Nucleus accumbens (tissue), 56 donors: ENCODE measurements around the gene DUS1L.

ENCODE experiments used
- DNase-seq, 56 donors: peaks; one replicate each; lab custom pipeline; 2025; lab: John Stamatoyannopoulos, UW

Gene DUS1L

DNA sequence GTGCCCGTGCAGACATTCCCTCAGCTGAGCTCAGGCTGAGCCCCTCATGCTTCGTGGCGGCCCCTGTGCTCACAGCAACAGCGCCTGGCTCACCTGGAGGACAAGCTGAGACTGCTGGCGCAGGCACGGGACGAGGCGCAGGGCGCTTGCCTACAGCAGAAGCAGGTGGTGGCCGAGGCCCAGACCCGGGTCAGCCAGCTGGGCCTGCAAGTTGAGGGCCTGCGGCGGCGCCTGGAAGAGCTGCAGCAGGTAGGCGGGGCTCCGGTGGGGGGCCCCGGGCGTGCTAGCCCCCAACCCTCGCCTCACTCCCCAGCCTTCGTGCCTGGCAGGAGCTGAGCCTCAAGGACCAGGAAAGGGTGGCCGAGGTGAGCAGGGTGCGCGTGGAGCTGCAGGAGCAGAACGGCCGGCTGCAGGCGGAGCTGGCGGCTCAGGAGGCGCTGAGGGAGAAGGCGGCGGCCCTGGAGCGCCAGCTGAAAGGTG is 35.6 kb downstream of the DUS1L start:
- no peak for DNase-seq

DNA sequence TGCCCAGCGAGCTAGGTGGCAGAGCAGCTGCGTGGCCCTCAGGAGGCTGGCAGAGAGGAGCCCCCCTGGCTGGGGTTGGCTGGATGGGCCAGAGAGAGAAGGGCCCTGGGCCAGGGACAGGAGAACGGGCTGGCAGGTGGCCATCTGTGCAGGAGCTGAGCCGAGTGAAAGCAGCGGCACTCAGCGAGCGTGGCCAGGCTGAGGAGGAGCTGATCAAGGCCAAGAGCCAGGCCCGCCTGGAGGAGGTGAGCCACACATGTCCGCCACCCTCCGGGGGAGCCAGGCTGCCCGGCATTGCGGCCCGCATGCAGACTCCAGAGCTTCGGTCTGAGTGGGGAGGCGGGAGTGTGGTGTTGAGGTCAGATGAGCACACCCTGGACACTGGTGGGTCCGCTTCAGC is 36.2 kb downstream of the DUS1L start:
- DNase-seq: no peak

DNA sequence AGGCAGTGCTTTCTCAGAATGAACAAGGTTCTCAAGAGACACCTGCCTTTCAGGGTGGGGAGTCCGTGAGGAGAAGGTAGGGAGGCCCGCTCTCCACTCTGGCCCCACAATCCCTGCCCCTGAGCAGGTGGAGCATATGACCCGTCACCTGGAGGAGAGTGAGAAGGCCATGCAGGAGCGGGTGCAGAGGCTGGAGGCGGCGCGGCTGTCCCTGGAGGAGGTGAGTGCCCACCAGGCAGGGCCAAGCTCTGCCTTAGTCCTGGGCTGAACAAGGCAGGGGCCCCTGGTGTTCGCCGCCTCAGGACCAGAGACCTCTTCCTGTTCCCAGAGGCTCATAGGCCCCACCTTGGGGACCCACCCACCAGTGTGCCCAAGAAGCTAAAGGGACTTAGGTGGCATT is 36.6 kb downstream of the DUS1L start:
- no peak for DNase-seq

DNA sequence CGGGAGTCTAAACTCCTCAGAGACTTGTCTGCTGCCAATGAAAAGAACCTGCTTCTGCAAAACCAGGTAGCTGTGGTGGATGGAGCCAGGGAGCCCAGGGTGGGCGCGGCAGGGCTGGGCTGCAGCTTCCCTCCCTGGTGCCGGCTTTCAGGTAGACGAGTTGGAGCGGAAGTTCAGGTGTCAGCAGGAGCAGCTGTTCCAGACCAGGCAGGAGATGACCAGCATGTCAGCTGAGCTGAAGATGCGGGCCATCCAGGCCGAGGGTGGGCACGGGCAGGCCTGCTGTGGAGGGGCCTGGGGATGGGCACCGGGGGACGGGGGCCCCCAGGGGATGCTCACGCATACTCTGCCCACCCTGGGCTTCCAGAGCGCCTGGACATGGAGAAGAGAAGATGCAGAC is 37.4 kb downstream of the DUS1L start:
- DNase-seq: no peak

DNA sequence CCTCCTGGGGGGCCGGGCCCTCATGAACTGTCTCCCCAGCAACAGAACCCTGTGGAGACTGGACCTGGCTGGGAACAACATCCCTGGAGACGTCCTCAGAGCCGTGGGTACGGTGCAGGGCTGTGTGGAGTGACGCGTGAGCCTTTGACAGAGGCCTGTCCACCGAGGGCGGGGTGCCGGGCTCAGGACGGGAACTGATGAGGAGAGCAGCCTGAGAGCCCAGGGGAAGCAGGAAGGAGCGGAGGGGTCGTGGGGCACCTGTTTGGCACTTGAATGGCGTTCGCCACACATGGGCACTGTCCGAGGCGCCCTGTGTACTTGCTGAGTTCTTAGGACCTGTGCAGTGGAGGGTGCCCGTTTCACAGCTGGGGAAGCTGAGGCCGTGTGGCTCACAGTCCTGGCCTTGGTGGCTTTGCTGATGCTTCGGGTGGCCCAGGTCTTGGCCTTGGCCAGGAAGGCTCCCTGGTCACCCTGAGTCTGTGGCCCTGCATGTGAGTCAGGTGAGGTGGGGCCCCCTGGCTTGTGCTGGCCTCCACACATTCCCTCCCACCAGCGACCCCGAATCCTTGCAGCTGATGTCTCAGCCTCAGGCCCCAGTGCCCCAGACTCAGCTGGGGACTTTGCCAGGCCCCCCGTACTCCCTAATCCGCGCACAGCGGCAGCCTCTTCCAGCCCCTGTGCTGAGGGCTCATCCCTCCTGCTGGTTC is 40.0 kb downstream of the DUS1L start:
- no peak for DNase-seq

DNA sequence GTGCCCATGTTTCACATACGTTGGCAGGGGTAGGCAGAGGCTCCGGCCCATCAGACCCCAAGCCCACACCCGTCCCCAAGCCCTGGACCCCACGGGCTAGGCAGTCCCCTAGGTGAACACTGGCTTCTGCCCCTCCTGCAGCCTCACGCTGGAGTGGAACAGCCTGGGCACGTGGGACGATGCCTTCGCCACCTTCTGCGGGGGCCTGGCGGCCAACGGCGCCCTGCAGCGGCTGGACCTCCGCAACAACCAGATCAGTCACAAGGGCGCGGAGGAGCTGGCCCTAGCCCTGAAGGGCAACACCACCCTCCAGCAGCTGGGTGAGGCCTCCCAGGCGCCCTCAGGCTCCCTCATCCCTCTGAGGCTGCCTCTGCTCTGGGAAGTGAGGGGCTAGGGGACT is 40.7 kb downstream of the DUS1L start:
- no peak for DNase-seq

DNA sequence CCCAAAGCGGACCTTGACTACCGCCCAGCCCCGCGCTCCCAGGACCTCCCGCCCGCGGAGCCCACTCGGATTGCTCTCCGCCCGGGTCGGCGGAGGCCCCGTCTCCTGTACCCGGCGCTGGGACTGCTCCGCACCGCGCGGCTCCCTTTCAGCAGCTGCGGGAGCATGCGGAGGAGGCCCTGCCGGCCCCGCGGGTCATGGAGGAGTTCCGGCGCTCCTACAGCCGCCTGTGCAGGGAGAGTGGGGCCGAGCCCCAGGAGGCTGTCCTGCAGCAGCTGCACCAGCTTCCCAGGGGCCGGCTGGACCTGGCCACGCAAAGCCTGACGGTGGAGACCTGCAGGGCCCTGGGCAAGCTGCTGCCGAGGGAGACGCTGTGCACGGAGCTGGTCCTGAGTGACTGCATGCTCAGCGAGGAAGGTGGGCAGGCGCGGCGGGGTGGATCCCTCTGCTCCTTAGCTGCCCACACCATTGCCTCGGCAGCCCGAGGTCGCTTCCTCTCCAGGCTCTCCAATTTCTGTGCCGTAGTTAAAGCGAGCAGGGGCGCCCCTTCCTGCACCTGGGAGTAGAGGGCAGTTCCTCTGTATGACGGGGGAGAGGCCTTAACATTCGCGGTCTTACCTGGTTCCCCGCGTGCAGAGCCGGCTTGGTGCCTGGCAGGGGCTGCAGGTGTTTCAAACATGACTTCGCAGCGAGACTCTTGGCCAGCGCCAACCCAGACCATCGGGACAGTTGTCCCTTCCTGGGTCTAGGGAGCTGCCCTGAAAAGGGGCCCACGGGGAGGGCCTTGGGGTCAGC is 42.0 kb downstream of the DUS1L start:
- peak in 1 of 56 donors; percentile 54 for DNase-seq

DNA sequence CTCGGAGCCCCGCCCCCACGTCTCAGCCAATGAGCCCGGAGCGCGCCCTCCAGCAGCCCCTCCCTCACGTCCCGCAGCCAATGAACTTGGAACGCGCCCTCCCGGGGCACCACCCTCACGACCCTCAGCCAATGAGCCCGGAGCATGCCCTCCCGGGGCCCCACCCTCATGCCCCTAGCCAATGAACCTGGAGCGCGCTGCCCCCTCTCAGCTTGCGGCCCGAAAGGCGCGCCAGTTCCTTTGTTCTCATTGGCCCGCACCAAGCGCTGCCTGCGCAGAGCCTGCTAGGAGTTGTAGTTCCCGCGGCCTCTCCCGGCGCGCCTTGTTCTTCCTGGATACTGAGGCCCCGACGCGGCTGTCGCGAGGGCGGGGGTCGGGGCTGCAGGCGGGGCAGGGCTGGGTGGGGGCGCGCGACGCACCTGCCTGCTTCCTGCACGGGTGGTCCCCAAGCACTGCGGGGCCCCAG is 42.6 kb downstream of the DUS1L start, which contains the start of gene LRRC45:
LRRC45 (plus strand) TSS at position 325 of the 466 bp plus-strand sequence. CDS start 339 bp downstream, outside the sequence.
- peak; percentile 95 to 100 (median 100) for DNase-seq

DNA sequence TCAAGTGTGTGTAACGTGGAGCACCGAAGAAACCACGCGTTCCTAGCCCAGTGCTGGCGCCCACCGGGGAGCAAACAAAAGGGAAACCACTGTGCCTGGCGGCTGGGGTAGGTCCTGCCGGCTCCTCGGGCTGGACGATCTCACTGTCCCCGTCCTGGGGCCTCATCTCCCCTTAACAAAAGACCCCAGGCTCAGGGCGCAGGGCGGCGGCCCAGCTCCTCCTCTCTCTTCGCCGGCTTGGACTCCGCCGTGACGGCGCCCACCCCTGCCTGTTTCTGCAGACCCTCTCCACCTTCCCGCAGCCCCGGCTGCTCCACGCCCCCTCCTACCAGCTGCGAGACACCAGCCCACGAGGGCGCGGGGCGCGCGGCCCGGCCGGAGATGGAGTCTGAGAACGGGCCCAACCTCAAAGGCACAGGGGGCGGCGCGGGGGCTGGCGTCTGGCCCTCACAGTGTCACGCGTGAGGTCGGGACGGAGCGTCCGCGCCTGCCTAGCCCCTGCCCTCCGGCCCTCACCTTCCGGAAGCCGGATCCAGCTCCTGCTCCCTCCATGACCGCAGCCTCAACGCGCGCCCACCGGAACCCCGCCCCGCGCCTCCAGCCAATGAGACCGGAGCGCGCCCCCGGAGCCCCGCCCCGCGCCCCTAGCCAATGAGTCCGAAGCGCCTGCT is 43.2 kb downstream of the DUS1L start, which contains the start of gene CENPX:
CENPX (minus strand) TSS at position 569 of the 671 bp plus-strand sequence; CDS start at position 552, 17 bp downstream.
- DNase-seq: no peak

DNA sequence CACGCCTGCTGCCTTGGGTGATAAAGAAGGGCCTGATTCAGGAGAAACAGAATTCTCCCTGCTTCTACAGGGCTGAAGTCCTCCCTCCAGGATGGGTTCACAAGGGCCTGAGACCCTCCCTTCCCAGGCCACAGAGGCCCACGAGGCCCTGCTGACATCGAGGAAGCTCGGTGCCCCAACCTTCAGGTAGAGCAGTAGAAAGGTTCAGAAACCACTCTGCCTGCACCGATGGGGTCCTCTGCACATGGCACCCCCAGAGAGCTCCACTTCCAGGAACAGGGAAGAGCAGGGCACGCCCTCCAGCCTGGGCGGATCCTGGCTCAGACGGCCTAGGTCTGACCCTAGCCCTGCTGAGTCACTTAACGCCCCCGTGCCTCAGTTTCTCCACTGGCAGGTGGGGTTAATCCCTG is 43.7 kb downstream of the DUS1L start:
- DNase-seq: no peak

DNA sequence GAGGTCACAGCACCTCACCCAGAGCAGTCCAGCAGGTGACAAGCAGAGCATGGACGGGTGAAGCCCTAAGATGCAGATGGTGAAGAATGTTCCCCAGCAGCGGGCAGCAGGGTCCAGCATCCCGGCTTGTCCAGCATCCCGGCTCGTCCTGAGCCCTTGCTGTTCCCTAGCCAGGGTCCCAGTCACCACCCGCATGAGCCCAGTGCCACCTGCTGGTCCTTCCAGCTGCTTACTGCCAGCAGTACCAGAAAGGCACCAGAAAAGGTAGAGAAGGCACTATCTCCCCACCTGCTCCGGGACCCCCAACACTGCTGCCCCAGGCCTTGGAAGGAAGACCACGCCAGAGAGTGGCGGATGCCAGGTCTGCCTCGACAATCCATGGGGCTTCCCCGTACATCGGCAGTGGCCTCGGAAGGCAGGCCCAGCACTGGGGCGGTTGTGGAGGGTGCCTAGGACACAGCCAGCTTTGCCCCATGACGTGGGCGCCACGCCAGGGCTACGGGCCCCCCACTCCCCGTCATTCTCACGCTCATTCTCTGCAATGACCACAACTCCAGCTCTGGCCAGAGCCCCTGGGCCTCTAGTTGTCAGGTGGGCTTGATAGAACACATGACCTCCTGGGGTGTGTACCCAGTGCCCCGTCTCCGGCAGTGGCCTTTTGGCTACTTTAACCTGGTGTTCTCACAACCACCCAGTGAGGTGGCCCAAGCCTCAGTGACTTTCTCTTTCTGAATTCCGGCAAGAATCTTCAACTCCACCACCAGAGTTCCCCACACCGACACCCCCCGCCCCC is 44.3 kb downstream of the DUS1L start:
- peak in 51 of 56 donors; percentile 8 to 86 (median 60) for DNase-seq

DNA sequence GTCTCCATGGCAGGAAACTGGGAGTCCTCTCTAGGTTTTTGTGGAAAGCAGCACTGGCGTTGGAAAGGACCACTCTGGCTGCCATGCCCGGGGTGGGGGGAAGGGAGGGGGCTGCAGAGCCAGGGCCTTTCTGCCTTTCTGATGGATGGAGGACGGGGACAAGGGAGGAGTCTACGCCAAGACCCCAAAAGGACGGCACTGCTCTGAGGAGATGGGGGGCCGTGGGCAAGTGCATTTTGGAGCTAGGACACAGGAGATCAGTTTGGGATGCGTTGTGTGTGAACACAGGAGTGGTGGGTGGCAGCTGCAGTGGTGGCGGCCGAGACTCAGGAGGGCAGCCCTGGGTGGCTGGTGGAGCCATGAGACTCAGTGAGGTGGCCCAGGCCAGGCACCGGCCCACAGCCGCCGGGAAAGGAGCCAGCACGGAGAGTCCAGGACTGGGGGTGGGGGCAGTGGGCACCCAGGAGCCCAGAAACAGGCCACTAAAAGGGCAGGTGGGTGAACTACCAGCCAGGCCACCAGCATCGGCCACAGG is 45.0 kb downstream of the DUS1L start:
- DNase-seq: no peak

DNA sequence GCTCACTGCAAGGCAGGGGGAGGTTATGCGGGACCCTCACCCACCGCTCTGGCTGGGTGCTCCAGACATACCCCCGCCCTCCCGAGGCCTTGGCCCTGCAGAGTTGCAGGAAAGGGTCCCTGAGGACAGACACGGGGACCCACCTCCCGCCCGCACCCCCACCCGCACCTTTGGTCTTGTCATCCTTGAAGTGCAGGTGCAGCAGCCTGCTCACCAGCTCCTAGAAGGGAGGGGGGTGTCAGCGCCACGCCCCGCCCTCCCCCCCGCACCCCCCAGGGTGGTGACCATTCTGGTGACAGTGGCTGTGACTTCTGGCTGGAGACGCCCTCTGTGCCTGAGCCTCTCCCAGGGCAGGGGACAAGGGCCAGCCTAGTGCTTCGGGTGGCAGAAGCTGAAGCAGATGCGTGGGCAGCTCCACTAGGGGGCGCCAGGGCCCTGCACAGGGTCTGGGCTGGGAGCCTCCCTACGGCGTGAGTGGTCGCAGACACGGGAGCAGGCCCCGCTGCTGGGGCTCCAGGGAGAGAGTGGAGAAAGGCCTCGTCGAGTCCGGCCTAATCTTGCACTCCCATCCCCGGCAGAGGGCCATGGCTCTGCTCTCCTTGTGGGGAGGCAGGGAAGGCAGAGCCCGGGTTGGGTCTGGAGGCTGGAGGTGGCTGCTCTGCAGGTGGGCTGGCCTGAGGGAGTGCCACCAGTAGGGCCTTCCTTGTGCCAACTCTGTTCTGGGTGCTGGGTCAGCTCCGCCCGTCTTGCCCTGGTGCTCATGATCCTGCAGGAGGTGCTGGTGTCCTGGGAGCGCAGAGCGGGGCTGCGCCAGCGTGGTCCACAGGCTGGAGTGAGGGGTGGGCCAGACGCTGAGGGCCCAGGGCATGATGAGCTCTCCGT is 45.7 kb downstream of the DUS1L start:
- DNase-seq: peak in 6 of 56 donors; percentile 9 to 51 (median 26)

DNA sequence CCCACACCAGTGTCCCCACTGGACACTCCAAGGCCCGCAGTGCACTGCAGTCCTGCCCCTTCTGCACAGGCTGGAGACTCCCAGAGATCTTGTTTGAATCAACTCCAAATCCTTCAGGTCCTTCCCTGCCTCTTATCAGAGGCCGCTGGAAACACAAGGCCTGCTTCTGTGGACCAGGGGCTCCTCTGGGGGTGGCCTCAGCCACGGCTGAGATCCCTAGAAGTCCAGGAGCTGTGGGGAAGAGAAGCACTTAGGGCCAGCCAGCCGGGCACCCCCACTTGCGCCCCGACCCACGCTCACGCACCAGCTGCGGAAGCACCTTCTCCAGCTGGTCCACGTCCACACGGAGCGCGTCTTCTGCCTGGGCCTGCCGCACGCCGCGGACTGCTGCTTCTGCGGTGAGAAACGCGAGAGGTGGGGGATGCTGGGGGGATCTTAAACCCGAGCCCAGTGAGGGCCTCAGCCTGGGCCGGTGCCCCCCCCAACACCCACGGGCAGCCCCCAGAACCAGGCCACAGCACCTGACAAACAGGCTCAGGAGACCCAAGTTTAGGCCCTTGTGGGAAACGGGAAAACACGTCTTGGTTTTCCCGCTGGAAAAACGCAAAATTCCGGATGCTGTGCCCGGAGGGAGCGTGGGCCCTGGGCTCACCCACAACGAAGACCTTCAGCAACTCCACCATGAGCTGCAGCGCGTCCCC is 46.5 kb downstream of the DUS1L start:
- DNase-seq: no peak

DNA sequence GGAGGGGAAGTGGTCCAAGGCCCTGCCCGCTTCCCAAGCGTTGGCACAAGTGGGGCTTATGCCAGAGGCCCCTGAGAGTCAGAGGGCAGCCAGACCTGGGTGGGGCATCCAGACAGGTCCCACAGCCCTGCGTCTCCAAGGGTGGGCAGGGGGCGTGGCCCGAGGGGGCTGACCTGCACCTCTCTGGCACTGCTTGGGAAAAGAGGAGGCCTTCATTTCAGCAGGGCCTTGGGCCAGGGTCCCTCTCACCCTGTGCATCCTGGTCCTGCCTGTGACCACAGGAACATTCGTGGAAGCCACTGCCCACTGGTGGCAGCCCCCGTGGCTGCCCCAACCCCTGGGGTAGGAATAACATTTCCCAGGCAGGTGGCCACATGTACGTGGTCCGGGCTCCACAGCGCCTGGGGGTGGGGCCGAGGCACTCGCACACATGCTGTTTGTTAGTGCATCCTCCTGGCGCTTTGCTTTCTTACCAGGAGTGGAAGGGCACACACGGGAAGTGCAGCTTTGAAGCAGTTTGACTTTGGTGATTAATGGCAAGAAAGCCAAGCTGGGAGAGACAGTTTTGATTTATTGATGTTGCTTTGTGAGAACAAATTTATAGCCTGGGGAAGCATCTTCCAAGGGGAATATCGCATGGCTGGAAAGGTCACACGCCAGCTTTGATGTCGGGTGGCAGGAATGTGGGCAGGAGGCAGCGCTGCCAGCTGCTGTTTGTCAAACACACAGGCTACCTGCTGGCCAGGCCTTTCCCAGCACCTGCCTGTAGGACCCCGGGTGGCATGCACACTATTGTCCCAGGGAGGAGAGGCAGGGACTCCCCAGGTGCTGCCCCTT is 47.2 kb downstream of the DUS1L start:
- no peak for DNase-seq

DNA sequence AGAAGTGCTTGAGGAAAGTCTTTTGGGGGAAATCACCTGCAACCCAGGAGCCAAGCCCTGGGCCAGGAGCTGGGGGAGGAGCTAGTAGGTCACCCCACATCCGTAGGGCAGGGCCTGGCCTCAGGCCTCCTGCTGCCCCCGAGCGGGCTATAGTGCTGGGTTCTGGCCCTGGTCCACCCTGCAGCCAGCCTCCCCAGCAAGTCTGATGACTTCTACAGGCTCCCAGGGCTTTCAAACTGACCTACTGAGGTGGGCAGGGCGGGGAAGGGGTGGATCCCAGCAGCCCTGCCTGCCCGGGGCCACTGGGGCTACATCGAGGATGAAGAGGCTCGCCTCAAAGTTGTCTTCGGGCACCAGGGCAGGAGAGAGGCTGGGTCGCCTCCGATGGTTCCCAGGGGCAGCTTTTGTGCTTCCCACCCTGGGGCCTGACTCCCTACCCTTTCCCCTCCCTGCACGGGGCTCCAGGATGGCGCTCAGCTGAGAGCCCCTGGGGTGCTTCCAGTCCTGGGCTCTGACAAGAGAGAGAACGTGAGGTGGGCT is 47.9 kb downstream of the DUS1L start:
- DNase-seq: no peak
